Heart right ventricle (tissue), 16 donors: ENCODE data around the gene CABLES2. TPM values are rescaled to one million over a fixed set of nuclear protein-coding genes. Genes with fewer than 3 reads are reported as not detected.

ENCODE experiments used
- ATAC-seq, 8 donors: fragments of 200-7000 bp; cut with Tn5 transposase; one replicate each; pipeline ENCODE4 v1.9.1; 2020; ENCODE audit warnings: mild to moderate bottlenecking in 8 of 8, moderate library complexity in 8 of 8, moderate number of reproducible peaks in 1 of 8
- DNase-seq, 2 donors: peaks; one replicate each; pipeline ENCODE4 v3.0.0-alpha.2; 2020
- H3K27ac ChIP-seq, 10 donors: fragments of 200-600 bp; sonication (generic) in 2 of 10; one replicate each; pipeline versions ENCODE4 v1.5.0 to v1.8.0; 2020 to 2022; ENCODE audit warnings: mild to moderate bottlenecking in 3 of 10
- H3K27me3 ChIP-seq, 7 donors: fragments of 200-600 bp; one replicate each; pipeline ENCODE4 v1.8.0; 2021 to 2022; ENCODE audit warnings: mild to moderate bottlenecking in 2 of 7
- H3K36me3 ChIP-seq, 9 donors: fragments of 200-600 bp; sonication (generic) in 1 of 9; one replicate each; pipeline versions ENCODE4 v1.5.0 to v1.8.0; 2020 to 2022; ENCODE audit warnings: mild to moderate bottlenecking in 2 of 9
- H3K4me1 ChIP-seq, 9 donors: fragments of 200-600 bp; sonication (generic) in 1 of 9; one replicate each; pipeline versions ENCODE4 v1.5.0 to v1.8.0; 2020 to 2022; ENCODE audit warnings: mild to moderate bottlenecking in 4 of 9
- H3K4me3 ChIP-seq, 10 donors: fragments of 200-600 bp; sonication (generic) in 2 of 10; one replicate each; pipeline versions ENCODE4 v1.5.0 to v1.8.0; 2020 to 2022; ENCODE audit warnings: mild to moderate bottlenecking in 7 of 10, moderate library complexity in 2 of 10
- H3K9me3 ChIP-seq, 11 donors: fragments of 200-600 bp in 10 of 11; sonication (generic) in 2 of 11; one replicate each; pipeline versions ENCODE4 v1.5.0 to v1.8.0; 2013 to 2022; ENCODE audit warnings: mild to moderate bottlenecking in 2 of 11, control low read depth in 1 of 11, moderate library complexity in 1 of 11
- CTCF ChIP-seq, 9 donors: fragments of 200-600 bp; sonication (generic) in 2 of 9; IDR thresholded peaks; one replicate each; pipeline versions ENCODE4 v1.5.0 to v1.8.0; 2021 to 2022; ENCODE audit warnings: antibody characterized with exemption in 9 of 9, mild to moderate bottlenecking in 5 of 9, moderate library complexity in 1 of 9
- WGBS, 2 donors: extraction: QIAGEN DNeasy Blood & Tissue Kit; methylation state at CpG; one replicate each; pipeline ENCODE4 v1.1.7; 2013; ENCODE audit warnings: inconsistent platforms in 1 of 2; 5-methylcytosine and 5-hydroxymethylcytosine counted together
- intact Hi-C, 10 donors: fragments of 100-400 bp; cut with DNase I; formaldehyde crosslinking; loops; one replicate each; pipeline versions ENCODE4 v1.11.1 to v1.14.2; 2022
- polyA plus RNA-seq, 2 donors: library from polyadenylated mRNA; stranded (reverse); fragments of 200-250 nt; gene quantifications; one replicate each; pipeline ENCODE4 v1.2.3, GENCODE V29; 2013
- total RNA-seq, 10 donors: library from RNA; stranded (reverse); fragmentation: NEBNext Ultra II Directional in 3 of 10; extraction: Animal tissue kit (Norgen Biotek cat#: 25700) in 3 of 10; gene quantifications; one replicate each; pipeline versions ENCODE4 v1.2.1 to v1.2.4, GENCODE V29; 2021 to 2023
- donor health status: Arrhythmogenic right ventricular cardiomyopathy.
- donor health status: ischemic (EF 13 %, LVEDD 7.1; RV severe dilation, severe dysfunction).
- donor health status: healthy with polysubstance abuse.
- donor health status: DM: no; HTN: yes; CAD: no.
- donor health status: DM: no; HTN: no; CAD: no.
- donor health status: ischemic (EF 25% LVEDD 6.9; RV normal size, moderate dysfunction).
- donor health status: ischemic (EF 25% LVEDD 5.7; RV mildly dilated, moderate dysfunction).
- donor health status: healthy.
- donor health status: DM: yes; HTN: yes; CAD: no.
- donor health status: Ischemic cardiomyopathy.
- donor health status: ischemic (EF 35%, LVEDD 5.7; RV mildly dilated, moderate dysfunction).
- donor health status: nonischemic (EF 11% LVEDD 7.7; RV severe dilation, severe dysfunction).
- donor health status: DM: yes; HTN: yes; CAD: no.
- donor health status: PGD.
- donor health status: ischemic (EF 29% LVEDD 5.4; RV normal size, mild dysfunction).
- donor health status: nonischemic (EF 23%, LVEDD 6.1; RV moderate dilation, normal function).

Gene CABLES2
- total and polyA plus RNA-seq, 12 donors: 2.9 to 11.9 (median 7.8) TPM

- ATAC-seq: no peak
- Histone ChIP-seq H3K27me3 (peaks cover 0 to 48% (median 18%) of the 10 kb centered on the region in 7 donors), H3K36me3 (no peaks in the 10 kb centered on the region), H3K27ac (no peak overlapping the region), H3K4me3 (no peak overlapping the region), H3K4me1 (no peaks in the 10 kb centered on the region), H3K9me3 (no peaks in the 10 kb centered on the region)
- WGBS, 2 donors: 82 to 86% methylated on average over 24 of the region's 24 CpGs
- no peak for TF ChIP-seq CTCF (IDR thresholded peaks at IDR 0.05)
- no peak for DNase-seq
- intact Hi-C loops: loop anchor here in 2 of 10 donors (10.0 kb wide), 2 partner anchors 64 to 154 kb away; no protein-coding TSS in a partner anchor
Observed at GRCh38 chr20:62420846-62421715, 14.0 kb upstream of the CABLES2 start.

GRCh38 chr20:62419759-62420158, 12.7 kb upstream of the CABLES2 start:
- no peaks in the 10 kb centered on the region for H3K36me3 ChIP-seq
- H3K4me3 ChIP-seq: no peak overlapping the region
- no peaks in the 10 kb centered on the region for H3K4me1 ChIP-seq
- ATAC-seq: no peak
- H3K27ac ChIP-seq: no peak overlapping the region
- intact Hi-C loops: loop anchor here in 6 of 10 donors (10.0 kb wide), 5 partner anchors 65 to 195 kb away; no protein-coding TSS in a partner anchor
- TF ChIP-seq CTCF (IDR thresholded peaks at IDR 0.05): no peak
- peaks cover 0 to 40% (median 17%) of the 10 kb centered on the region in 7 donors for H3K27me3 ChIP-seq
- 68 to 76% methylated on average over 9 of the region's 9 CpGs for WGBS, 2 donors
- H3K9me3 ChIP-seq: no peaks in the 10 kb centered on the region
- DNase-seq: no peak

GRCh38 chr20:62418709-62419487, 11.8 kb upstream of the CABLES2 start:
- Histone ChIP-seq H3K9me3 (no peaks in the 10 kb centered on the region), H3K27ac (no peak overlapping the region), H3K4me3 (no peak overlapping the region), H3K4me1 (no peaks in the 10 kb centered on the region), H3K27me3 (peaks cover 0 to 31% (median 8%) of the 10 kb centered on the region in 7 donors), H3K36me3 (no peaks in the 10 kb centered on the region)
- WGBS, 2 donors: 77 to 80% methylated on average over 19 of the region's 19 CpGs
- TF ChIP-seq CTCF (IDR thresholded peaks at IDR 0.05): no peak
- ATAC-seq: no peak
- intact Hi-C loops: loop anchor here in 4 of 10 donors (10.0 kb wide), 3 partner anchors 76 to 196 kb away; no protein-coding TSS in a partner anchor
- DNase-seq: no peak

GRCh38 chr20:62417981-62418708, 11.1 kb upstream of the CABLES2 start:
- intact Hi-C loops: loop anchor here in 4 of 10 donors (10.0 kb wide), 3 partner anchors 77 to 197 kb away; no protein-coding TSS in a partner anchor
- peaks cover 0 to 23% (median under 1%) of the 10 kb centered on the region in 7 donors for H3K27me3 ChIP-seq
- 74 to 76% methylated on average over 25 of the region's 25 CpGs for WGBS, 2 donors
- H3K36me3 ChIP-seq: no peaks in the 10 kb centered on the region
- ATAC-seq (no peak), DNase-seq (no peak)
- no peak overlapping the region for H3K4me3 ChIP-seq
- no peak for TF ChIP-seq CTCF (IDR thresholded peaks at IDR 0.05)
- H3K27ac ChIP-seq: no peak overlapping the region
- H3K4me1 ChIP-seq: no peaks in the 10 kb centered on the region
- H3K9me3 ChIP-seq: no peaks in the 10 kb centered on the region
